Measurements from ENCODE around the gene LIPF. TPM values are rescaled to one million over a fixed set of nuclear protein-coding genes. Genes with fewer than 3 reads are reported as not detected.

LIPF gene, protein sequence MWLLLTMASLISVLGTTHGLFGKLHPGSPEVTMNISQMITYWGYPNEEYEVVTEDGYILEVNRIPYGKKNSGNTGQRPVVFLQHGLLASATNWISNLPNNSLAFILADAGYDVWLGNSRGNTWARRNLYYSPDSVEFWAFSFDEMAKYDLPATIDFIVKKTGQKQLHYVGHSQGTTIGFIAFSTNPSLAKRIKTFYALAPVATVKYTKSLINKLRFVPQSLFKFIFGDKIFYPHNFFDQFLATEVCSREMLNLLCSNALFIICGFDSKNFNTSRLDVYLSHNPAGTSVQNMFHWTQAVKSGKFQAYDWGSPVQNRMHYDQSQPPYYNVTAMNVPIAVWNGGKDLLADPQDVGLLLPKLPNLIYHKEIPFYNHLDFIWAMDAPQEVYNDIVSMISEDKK
- polyA plus RNA-seq (not detected in 2 replicates), polyA minus RNA-seq (not detected in 2 replicates)

DNA sequence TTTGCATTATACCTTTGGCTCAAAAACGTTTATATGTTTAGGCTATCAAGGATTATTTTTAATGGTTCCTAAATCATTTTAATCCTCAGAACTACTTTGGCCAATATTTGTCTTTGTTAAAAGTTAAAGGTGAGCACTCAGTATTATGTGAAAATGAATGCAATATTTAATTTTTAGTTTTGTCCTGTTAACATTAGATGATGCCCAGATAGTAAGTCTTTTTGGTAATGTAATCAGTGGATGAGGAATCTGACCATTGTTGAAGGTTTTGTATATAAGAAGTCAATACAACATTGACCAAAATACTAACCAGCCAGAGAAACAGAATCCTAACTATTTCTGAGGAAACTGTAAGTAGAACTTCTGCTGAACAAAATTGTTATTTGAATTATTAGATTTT is at the start of gene LIPF:
LIPF (plus strand) TSS at position 301 of the 400 bp plus-strand sequence. CDS start 2,856 bp downstream, outside the sequence.
- Histone ChIP-seq H3K9me3 (ENCODE audit: low read length) (no peaks in the 10 kb centered on the region), H3K27ac (ENCODE audit: low read length) (no peak within 1 kb of the TSS), H2AFZ (ENCODE audit: low read depth, low read length) (no peak within 1 kb of the TSS), H3K36me3 (ENCODE audit: insufficient read depth, low read length) (no peaks in the 10 kb centered on the region), H4K20me1 (ENCODE audit: insufficient read depth) (no peaks in the 10 kb centered on the region), H3K4me2 (ENCODE audit: low read length) (no peak within 1 kb of the TSS), H3K9me2 (ENCODE audit: insufficient read depth, low read length) (no peaks in the 10 kb centered on the region), H3K9ac (ENCODE audit: low read length) (no peak within 1 kb of the TSS), H3F3A (ENCODE audit: insufficient read depth, low read length, poor library complexity, severe bottlenecking) (no peaks in the 10 kb centered on the region), H3K79me2 (replicated peaks; ENCODE audit: insufficient read depth, low read length) (no peaks in the 10 kb centered on the region), H3K4me3 (ENCODE audit: low read length) (no peak within 1 kb of the TSS), H3K27me3 (ENCODE audit: insufficient read depth, low read depth, low read length) (no peaks in the 10 kb centered on the region)
- TF ChIP-seq, protein P1, sequence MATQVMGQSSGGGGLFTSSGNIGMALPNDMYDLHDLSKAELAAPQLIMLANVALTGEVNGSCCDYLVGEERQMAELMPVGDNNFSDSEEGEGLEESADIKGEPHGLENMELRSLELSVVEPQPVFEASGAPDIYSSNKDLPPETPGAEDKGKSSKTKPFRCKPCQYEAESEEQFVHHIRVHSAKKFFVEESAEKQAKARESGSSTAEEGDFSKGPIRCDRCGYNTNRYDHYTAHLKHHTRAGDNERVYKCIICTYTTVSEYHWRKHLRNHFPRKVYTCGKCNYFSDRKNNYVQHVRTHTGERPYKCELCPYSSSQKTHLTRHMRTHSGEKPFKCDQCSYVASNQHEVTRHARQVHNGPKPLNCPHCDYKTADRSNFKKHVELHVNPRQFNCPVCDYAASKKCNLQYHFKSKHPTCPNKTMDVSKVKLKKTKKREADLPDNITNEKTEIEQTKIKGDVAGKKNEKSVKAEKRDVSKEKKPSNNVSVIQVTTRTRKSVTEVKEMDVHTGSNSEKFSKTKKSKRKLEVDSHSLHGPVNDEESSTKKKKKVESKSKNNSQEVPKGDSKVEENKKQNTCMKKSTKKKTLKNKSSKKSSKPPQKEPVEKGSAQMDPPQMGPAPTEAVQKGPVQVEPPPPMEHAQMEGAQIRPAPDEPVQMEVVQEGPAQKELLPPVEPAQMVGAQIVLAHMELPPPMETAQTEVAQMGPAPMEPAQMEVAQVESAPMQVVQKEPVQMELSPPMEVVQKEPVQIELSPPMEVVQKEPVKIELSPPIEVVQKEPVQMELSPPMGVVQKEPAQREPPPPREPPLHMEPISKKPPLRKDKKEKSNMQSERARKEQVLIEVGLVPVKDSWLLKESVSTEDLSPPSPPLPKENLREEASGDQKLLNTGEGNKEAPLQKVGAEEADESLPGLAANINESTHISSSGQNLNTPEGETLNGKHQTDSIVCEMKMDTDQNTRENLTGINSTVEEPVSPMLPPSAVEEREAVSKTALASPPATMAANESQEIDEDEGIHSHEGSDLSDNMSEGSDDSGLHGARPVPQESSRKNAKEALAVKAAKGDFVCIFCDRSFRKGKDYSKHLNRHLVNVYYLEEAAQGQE (IDR thresholded peaks at IDR 0.05; ENCODE audit: borderline replicate concordance), result no peak
- no peak for TF ChIP-seq EP300 (conservative IDR thresholded peaks at IDR 0.05; ENCODE audit: poor library complexity, severe bottlenecking)
- no peak for TF ChIP-seq POLR2AphosphoS5 (IDR thresholded peaks at IDR 0.05)
- TF ChIP-seq, protein P2, sequence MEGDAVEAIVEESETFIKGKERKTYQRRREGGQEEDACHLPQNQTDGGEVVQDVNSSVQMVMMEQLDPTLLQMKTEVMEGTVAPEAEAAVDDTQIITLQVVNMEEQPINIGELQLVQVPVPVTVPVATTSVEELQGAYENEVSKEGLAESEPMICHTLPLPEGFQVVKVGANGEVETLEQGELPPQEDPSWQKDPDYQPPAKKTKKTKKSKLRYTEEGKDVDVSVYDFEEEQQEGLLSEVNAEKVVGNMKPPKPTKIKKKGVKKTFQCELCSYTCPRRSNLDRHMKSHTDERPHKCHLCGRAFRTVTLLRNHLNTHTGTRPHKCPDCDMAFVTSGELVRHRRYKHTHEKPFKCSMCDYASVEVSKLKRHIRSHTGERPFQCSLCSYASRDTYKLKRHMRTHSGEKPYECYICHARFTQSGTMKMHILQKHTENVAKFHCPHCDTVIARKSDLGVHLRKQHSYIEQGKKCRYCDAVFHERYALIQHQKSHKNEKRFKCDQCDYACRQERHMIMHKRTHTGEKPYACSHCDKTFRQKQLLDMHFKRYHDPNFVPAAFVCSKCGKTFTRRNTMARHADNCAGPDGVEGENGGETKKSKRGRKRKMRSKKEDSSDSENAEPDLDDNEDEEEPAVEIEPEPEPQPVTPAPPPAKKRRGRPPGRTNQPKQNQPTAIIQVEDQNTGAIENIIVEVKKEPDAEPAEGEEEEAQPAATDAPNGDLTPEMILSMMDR (IDR thresholded peaks at IDR 0.05; ENCODE audit: poor library complexity, severe bottlenecking), result no peak

DNA sequence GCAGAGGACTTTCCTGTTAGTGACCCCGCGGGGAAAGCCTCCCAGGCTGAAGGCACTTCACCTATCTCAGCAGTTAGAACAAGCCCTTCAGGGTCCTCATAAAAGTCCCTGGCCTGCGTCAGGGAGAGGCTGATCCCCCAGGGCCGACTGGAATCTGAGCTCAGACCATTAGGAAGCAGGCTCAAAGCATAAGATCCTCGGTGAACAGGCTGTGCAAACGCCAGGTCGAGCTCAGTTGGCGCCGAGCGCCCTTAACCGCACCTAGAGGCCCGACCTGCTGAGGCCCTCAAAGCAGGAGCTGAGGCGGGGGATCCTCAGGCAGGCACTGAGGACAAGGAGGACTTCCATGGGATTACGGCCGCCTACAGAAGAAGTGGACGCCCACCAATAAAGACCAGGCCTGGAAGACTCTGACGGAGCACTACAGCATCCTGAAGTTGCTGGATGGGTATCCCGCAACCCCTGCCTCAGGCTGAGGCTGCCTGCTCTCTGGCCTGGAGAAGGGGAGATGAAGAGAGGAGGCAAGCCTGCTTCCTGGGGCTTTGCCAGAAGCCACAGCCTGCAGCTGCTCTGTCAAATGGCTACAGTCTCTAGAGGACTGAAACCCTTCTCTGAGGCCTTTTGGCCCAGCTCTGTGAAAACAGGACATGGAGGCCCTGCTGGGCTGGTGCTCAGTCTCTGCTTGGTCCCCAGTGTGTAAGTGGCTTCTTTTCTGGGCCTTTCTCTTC is 47.8 kb upstream of the LIPF start:
- H3K36me3 ChIP-seq (ENCODE audit: insufficient read depth, low read length), result no peaks in the 10 kb centered on the region
- no peaks in the 10 kb centered on the region for H3K79me2 ChIP-seq (replicated peaks; ENCODE audit: insufficient read depth, low read length)
- H3K9me3 ChIP-seq (ENCODE audit: low read length), result no peaks in the 10 kb centered on the region
- H3K27me3 ChIP-seq (ENCODE audit: insufficient read depth, low read depth, low read length), result no peaks in the 10 kb centered on the region
- H4K20me1 ChIP-seq (ENCODE audit: insufficient read depth), result no peaks in the 10 kb centered on the region
- no peaks in the 10 kb centered on the region for H3F3A ChIP-seq (ENCODE audit: insufficient read depth, low read length, poor library complexity, severe bottlenecking)
- H3K9ac ChIP-seq (ENCODE audit: low read length), result no peak overlapping the region
- no peak overlapping the region for H3K4me2 ChIP-seq (ENCODE audit: low read length)
- no peak overlapping the region for H3K4me3 ChIP-seq (ENCODE audit: low read length)
- no peak overlapping the region for H2AFZ ChIP-seq (ENCODE audit: low read depth, low read length)
- TF ChIP-seq EZH2 (IDR thresholded peaks at IDR 0.05; ENCODE audit: borderline replicate concordance, insufficient read depth, low read length, poor library complexity, severe bottlenecking) (no peak), EP300 (conservative IDR thresholded peaks at IDR 0.05; ENCODE audit: poor library complexity, severe bottlenecking) (no peak), RAD21 (conservative IDR thresholded peaks at IDR 0.05) (no peak), MXI1 (conservative IDR thresholded peaks at IDR 0.05; ENCODE audit: poor library complexity, severe bottlenecking) (no peak), SMC3 (conservative IDR thresholded peaks at IDR 0.05; ENCODE audit: poor library complexity) (no peak), POLR2AphosphoS5 (IDR thresholded peaks at IDR 0.05) (no peak), TAF1 (IDR thresholded peaks at IDR 0.05; ENCODE audit: low read depth) (no peak)
- TF ChIP-seq, protein P2 (IDR thresholded peaks at IDR 0.05; ENCODE audit: poor library complexity, severe bottlenecking), result no peak
- TF ChIP-seq, protein P1 (IDR thresholded peaks at IDR 0.05; ENCODE audit: borderline replicate concordance), result no peak
- H3K27ac ChIP-seq (ENCODE audit: low read length), result no peak overlapping the region
- H3K9me2 ChIP-seq (ENCODE audit: insufficient read depth, low read length), result no peaks in the 10 kb centered on the region
